Left renal cortex interstitium (tissue), 4 donors: ENCODE results near the gene CRHBP. TPM values are rescaled to one million over a fixed set of nuclear protein-coding genes. Genes with fewer than 3 reads are reported as not detected.
"Not testable (repeated sequence)": the region's sequence is repeated elsewhere in the genome, so short reads cannot be mapped to it uniquely, and the experiment has no call there.

Experiments
- DNase-seq, 4 donors: peaks; one replicate each; pipeline ENCODE4 v3.0.0-alpha.2; 2013; ENCODE audit warnings: low read depth in 4 of 4, low spot score in 2 of 4, missing footprints in 1 of 4
- polyA plus RNA-seq, 4 donors: library from polyadenylated mRNA; unstranded; fragments of 120-200 nt; gene quantifications; one replicate each; pipeline ENCODE4 v1.2.1, GENCODE V29; 2013; ENCODE audit not compliant: insufficient read length in 4 of 4

Gene CRHBP
- polyA plus RNA-seq, 4 donors = 19.2 to 32.8 (median 24.3) TPM

GRCh38 chr5:76958991-76959767, 6.3 kb downstream of the CRHBP start:
- no peak for DNase-seq

- no peak for DNase-seq
Measured at GRCh38 chr5:76960004-76960625, 7.3 kb downstream of the CRHBP start.

GRCh38 chr5:76964060-76964459, 11.2 kb downstream of the CRHBP start:
- DNase-seq = peak in 1 of 4 donors; percentile 43

- DNase-seq = no peak
Measured at GRCh38 chr5:76971511-76971910, 18.7 kb downstream of the CRHBP start.

- DNase-seq = no peak
Measured at GRCh38 chr5:76972689-76973088, 19.8 kb downstream of the CRHBP start.

- no peak for DNase-seq
Measured at GRCh38 chr5:76974785-76975184, 21.9 kb downstream of the CRHBP start.

GRCh38 chr5:76978869-76979268, 26.0 kb downstream of the CRHBP start:
- DNase-seq = no peak

GRCh38 chr5:76980518-76981144, 27.8 kb downstream of the CRHBP start:
- no peak for DNase-seq

GRCh38 chr5:76982450-76982849, 29.6 kb downstream of the CRHBP start:
- DNase-seq = no peak

- no peak for DNase-seq
Measured at GRCh38 chr5:76983468-76983867, 30.6 kb downstream of the CRHBP start.

- DNase-seq = no peak
Measured at GRCh38 chr5:76986825-76987526, 34.1 kb downstream of the CRHBP start.

- DNase-seq = no peak
Measured at GRCh38 chr5:76990899-76991459, 38.1 kb downstream of the CRHBP start.

- DNase-seq = not testable (repeated sequence)
Measured at GRCh38 chr5:76993436-76993835, 40.6 kb downstream of the CRHBP start.

GRCh38 chr5:76994337-76994736, 41.5 kb downstream of the CRHBP start:
- no peak for DNase-seq

- not testable (repeated sequence) for DNase-seq
Measured at GRCh38 chr5:76998251-76998650, 45.4 kb downstream of the CRHBP start.

- DNase-seq = no peak
Measured at GRCh38 chr5:76999451-76999850, 46.6 kb downstream of the CRHBP start.

GRCh38 chr5:77003246-77003645, 50.4 kb downstream of the CRHBP start:
- no peak for DNase-seq

GRCh38 chr5:77006124-77006523, 53.3 kb downstream of the CRHBP start:
- DNase-seq = no peak

- DNase-seq = no peak
Measured at GRCh38 chr5:77008413-77008812, 55.6 kb downstream of the CRHBP start.

GRCh38 chr5:77010243-77010642, 57.4 kb downstream of the CRHBP start:
- no peak for DNase-seq

GRCh38 chr5:77011498-77011897, 58.7 kb downstream of the CRHBP start:
- DNase-seq = no peak
